Measurements from ENCODE around the gene HOTAIR. TPM values are rescaled to one million over a fixed set of nuclear protein-coding genes. Genes with fewer than 3 reads are reported as not detected.

HOTAIR gene
- total RNA-seq, 1 donor from 2014 or later, result not detected

DNA sequence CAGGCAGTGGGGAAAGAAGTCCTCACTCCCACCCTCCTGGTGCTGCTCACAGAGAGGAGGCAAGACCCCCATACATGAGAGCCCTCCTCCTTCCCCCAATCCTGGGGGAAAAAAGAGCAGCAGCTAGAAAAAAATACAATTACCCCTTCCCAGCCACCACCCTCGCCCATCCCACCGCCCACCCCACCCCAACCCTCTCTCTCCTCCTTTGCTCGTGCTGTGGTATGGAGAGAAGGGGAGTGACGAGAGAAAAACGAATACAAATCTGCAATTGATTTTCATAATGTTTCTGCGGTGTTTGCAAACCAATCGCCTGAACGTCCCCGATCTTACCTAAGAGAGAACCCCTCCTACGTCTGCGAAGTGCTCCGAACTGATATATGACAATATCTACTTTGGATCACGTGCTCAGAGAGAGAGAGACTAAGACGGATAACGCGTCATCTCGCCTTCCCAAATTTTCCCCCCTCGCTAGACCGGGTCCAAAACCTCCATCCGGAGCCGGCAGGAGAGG, 2.0 kb downstream of the HOTAIR start, which contains the start of gene HOXC11:
Gene HOXC11, plus strand, starts transcription at position 405 of the 514 bp plus-strand sequence. CDS start 116 bp downstream, outside the sequence.
- intact Hi-C loops (cut with micrococcal nuclease), result loop anchor here (5.0 kb wide), 1 partner anchor 35 kb away; the partner anchor contains the start of gene HOXC13
- DNase-seq (no peak), ATAC-seq (ENCODE audit: low read depth) (no peak)
- peak within 1 kb of the TSS; percentile 66 for H3K4me3 Mint-ChIP-seq
- H3K27ac Mint-ChIP-seq, result peak within 1 kb of the TSS; percentile 67
- ChIA-PET CTCF (no interaction called here), POLR2A (no interaction called here)
- H3K36me3 Mint-ChIP-seq (ENCODE audit: low read depth), result no peaks in the 10 kb centered on the region
- TF ChIP-seq, protein P1, sequence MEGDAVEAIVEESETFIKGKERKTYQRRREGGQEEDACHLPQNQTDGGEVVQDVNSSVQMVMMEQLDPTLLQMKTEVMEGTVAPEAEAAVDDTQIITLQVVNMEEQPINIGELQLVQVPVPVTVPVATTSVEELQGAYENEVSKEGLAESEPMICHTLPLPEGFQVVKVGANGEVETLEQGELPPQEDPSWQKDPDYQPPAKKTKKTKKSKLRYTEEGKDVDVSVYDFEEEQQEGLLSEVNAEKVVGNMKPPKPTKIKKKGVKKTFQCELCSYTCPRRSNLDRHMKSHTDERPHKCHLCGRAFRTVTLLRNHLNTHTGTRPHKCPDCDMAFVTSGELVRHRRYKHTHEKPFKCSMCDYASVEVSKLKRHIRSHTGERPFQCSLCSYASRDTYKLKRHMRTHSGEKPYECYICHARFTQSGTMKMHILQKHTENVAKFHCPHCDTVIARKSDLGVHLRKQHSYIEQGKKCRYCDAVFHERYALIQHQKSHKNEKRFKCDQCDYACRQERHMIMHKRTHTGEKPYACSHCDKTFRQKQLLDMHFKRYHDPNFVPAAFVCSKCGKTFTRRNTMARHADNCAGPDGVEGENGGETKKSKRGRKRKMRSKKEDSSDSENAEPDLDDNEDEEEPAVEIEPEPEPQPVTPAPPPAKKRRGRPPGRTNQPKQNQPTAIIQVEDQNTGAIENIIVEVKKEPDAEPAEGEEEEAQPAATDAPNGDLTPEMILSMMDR (IDR thresholded peaks at IDR 0.05), result no peak
- H3K27me3 Mint-ChIP-seq, result peaks cover 73% of the 10 kb centered on the region
- peaks cover 13% of the 10 kb centered on the region for H3K4me1 Mint-ChIP-seq
- peaks cover 4% of the 10 kb centered on the region for H3K9me3 Mint-ChIP-seq

DNA sequence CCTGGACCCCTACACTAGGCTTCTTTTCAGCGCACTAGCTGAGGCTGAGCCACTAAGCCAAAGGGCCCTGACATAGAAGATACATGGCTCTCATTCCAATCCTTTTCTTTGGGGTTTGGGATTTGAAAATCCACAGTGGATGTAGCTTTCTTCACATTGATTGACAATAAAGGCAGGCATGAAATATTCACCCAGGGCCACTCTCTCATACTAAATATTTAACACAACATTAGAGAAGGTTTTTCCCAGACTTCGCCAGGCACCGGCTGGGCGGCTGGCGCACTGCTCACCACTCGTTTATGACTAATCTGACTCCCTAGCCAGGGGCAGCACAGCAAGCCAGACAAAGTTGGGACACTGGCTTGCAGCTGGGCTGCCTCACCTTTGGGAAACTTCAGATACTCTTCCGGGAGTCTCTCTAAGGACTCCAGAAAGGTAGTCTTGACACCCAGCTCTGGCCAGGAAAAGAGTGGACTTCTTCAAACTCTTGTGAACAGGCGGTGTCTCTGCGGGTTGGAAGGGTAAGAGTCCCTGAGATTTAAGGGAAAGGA, 2.5 kb downstream of the HOTAIR start:
- DNase-seq (no peak), ATAC-seq (ENCODE audit: low read depth) (no peak)
- Mint-ChIP-seq H3K4me1 (peaks cover 13% of the 10 kb centered on the region), H3K9me3 (peaks cover 4% of the 10 kb centered on the region), H3K36me3 (ENCODE audit: low read depth) (no peaks in the 10 kb centered on the region), H3K27me3 (peaks cover 74% of the 10 kb centered on the region), H3K4me3 (no peak overlapping the region), H3K27ac (no peak overlapping the region)
- POLR2A ChIA-PET, result no interaction called here
- TF ChIP-seq, protein P1 (IDR thresholded peaks at IDR 0.05), result no peak
- intact Hi-C loops (cut with micrococcal nuclease), result loop anchor here (5.0 kb wide), 1 partner anchor 35 kb away; the partner anchor contains the start of gene HOXC13
- CTCF ChIA-PET, result no interaction called here

- Mint-ChIP-seq H3K4me1 (peaks cover 15% of the 10 kb centered on the region), H3K27ac (no peak overlapping the region), H3K9me3 (peaks cover 4% of the 10 kb centered on the region), H3K4me3 (no peak overlapping the region), H3K36me3 (ENCODE audit: low read depth) (no peaks in the 10 kb centered on the region), H3K27me3 (peaks cover 74% of the 10 kb centered on the region)
- intact Hi-C loops (cut with micrococcal nuclease), result loop anchor here (5.0 kb wide), 1 partner anchor 34 kb away; the partner anchor contains the start of gene HOXC13
- ATAC-seq (ENCODE audit: low read depth) (no peak), DNase-seq (no peak)
- TF ChIP-seq, protein P1 (IDR thresholded peaks at IDR 0.05), result no peak
- CTCF ChIA-PET, result no interaction called here
- POLR2A ChIA-PET, result no interaction called here
Measured at GRCh38 chr12:53971686-53972085, 3.1 kb downstream of the HOTAIR start.

- CTCF ChIA-PET, result no interaction called here
Measured at GRCh38 chr12:53971129-53971528, 3.6 kb downstream of the HOTAIR start.

GRCh38 chr12:53970451-53970850, 4.3 kb downstream of the HOTAIR start:
- Mint-ChIP-seq H3K36me3 (ENCODE audit: low read depth) (no peaks in the 10 kb centered on the region), H3K4me3 (no peak overlapping the region), H3K27ac (no peak overlapping the region), H3K27me3 (peaks cover 79% of the 10 kb centered on the region), H3K9me3 (peaks cover 3% of the 10 kb centered on the region), H3K4me1 (peaks cover 21% of the 10 kb centered on the region)
- ChIA-PET CTCF (interaction anchor here (1.2 kb wide), 1 partner anchor 231 kb away, joined by 5 read pairs; no protein-coding TSS in a partner anchor), POLR2A (no interaction called here)
- no peak for DNase-seq
- TF ChIP-seq, protein P1 (IDR thresholded peaks at IDR 0.05), result no peak
- ATAC-seq (ENCODE audit: low read depth), result no peak
- intact Hi-C loops (cut with micrococcal nuclease), result loop anchor here (5.0 kb wide), 1 partner anchor 33 kb away; the partner anchor contains the start of gene HOXC13

More at GRCh38 chr12:53971129-53971528, 3.6 kb downstream of the HOTAIR start:
- POLR2A ChIA-PET, result no interaction called here
- intact Hi-C loops (cut with micrococcal nuclease), result loop anchor here (5.0 kb wide), 1 partner anchor 34 kb away; the partner anchor contains the start of gene HOXC13
- Mint-ChIP-seq H3K4me1 (peaks cover 21% of the 10 kb centered on the region), H3K27me3 (peaks cover 77% of the 10 kb centered on the region), H3K9me3 (peaks cover 4% of the 10 kb centered on the region), H3K27ac (no peak overlapping the region), H3K36me3 (ENCODE audit: low read depth) (no peaks in the 10 kb centered on the region), H3K4me3 (no peak overlapping the region)
- ATAC-seq (ENCODE audit: low read depth), result no peak
- TF ChIP-seq, protein P1 (IDR thresholded peaks at IDR 0.05), result no peak
- DNase-seq, result no peak

Data from activated B cell treated with CpG ODN at 0.5 μM for 24 hours (primary cell).